ENCODE measurements around the gene A2ML1.
"Not testable (repeated sequence)": the region's sequence is repeated elsewhere in the genome, so short reads cannot be mapped to it uniquely, and the experiment has no call there.

Gene A2ML1

GRCh38 chr12:8817856-8818255 is 4.6 kb upstream of the A2ML1 start:
- peak; percentile 15 for DNase-seq (ENCODE audit: low read depth)

DNA sequence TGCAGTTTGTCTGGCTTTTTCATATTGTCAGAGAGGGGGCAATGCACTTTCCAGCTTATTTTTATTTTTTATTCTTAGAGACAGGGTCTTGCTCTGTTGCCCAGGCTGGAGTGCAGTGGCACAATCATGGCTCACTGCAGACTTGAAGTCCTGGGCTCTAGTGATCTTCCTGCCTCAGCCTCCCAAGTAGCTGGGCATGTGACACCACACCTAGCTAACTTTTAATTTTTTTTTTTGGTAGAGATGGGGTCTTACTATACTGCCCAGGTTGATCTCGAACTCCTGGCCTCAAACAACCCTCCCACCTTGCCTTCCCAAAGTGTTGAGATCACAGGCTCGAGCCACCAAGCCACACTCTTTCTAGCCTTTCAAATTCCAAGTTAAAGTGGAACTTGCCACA is 3.9 kb upstream of the A2ML1 start:
- DNase-seq (ENCODE audit: low read depth): no peak

GRCh38 chr12:8819666-8819980 is 2.8 kb upstream of the A2ML1 start:
- DNase-seq (ENCODE audit: low read depth): no peak

DNA sequence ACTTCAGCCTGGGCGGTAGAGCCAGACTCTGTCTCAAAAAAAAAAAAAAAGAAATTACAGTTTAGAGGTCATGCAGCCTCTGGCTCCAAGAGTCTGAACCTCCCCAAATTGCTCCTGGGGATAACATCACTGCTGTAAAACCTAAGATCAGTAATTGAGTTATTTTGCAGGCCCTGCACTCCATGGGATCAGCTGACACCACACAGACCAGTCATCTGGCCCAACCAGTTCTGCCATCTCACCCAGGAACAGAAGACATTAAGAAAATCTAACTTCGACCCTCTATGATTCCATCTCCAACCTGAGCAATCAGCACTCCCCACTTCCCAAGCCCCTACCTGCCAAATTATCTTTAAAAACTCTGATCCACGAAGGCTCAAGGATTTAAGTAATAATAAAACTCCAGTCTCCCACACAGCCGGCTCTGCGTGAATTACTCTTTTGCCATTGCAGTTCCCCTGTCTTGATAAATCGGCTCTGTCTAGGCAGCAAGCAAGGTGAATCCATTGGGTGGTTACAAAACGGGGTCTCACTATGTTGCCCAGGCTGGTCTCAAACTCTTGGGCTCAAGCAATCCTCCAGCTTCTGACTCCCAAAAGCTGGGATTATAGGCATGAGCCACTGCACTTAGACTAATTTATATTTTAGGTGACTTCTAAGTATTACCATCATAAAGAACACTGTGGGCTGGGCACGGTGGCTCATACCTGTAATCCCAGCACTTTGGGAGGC is 1.6 kb upstream of the A2ML1 start:
- DNase-seq (ENCODE audit: low read depth): not testable (repeated sequence)

GRCh38 chr12:8821591-8821990 is 830 bp upstream of the A2ML1 start:
- DNase-seq (ENCODE audit: low read depth): no peak

- DNase-seq (ENCODE audit: low read depth): peak; percentile 17
Measured at GRCh38 chr12:8823565-8824300, 1.3 kb downstream of the A2ML1 start.

- no peak for DNase-seq (ENCODE audit: low read depth)
Measured at GRCh38 chr12:8827551-8828256, 5.3 kb downstream of the A2ML1 start.

GRCh38 chr12:8828257-8829124 is 6.1 kb downstream of the A2ML1 start:
- DNase-seq (ENCODE audit: low read depth): peak; percentile 6

- no peak for DNase-seq (ENCODE audit: low read depth)
Measured at GRCh38 chr12:8829125-8829518, 6.7 kb downstream of the A2ML1 start.

GRCh38 chr12:8829621-8830020 is 7.2 kb downstream of the A2ML1 start:
- DNase-seq (ENCODE audit: low read depth): no peak

DNA sequence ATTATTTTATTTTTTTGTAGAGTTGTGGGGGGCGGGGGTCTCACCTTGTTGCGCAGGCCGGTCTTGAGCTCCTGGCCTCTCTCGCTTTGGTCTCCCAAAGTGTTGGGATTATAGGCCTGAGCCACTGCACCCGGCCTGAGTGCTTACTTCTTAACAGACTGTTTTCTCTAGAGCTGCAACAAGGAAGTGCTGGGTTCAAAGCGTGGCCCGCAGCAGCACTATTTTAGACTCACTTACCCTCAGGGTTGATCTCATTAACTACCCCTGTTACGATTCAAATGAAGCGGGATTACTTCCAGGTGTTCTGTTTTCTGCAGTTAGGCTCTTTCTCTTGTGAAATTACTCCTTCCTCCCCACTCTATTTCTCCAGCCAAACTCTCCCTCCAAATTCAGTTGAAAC is 8.7 kb downstream of the A2ML1 start:
- no peak for DNase-seq (ENCODE audit: low read depth)

DNA sequence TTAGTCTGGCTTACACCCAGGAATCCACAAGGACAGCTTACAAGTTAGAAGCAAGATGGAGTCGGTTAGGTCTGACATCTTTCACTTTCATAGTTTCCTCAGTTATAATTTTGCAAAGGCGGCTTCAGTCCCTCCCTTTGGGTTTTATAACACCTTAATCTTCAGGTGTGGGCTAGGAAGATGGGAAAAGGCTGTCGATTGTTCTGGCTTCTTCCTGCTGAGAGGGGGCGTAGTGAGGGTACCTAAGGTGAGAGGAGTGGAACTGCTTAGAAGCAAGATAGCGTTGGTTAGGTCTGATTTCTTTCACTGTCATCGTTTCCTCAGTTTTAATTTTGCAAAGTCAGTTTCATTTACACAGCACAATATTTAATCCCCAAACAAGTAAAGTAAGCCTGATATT is 10.1 kb downstream of the A2ML1 start:
- no peak for DNase-seq (ENCODE audit: low read depth)

GRCh38 chr12:8834230-8834629 is 11.8 kb downstream of the A2ML1 start:
- DNase-seq (ENCODE audit: low read depth): no peak

DNA sequence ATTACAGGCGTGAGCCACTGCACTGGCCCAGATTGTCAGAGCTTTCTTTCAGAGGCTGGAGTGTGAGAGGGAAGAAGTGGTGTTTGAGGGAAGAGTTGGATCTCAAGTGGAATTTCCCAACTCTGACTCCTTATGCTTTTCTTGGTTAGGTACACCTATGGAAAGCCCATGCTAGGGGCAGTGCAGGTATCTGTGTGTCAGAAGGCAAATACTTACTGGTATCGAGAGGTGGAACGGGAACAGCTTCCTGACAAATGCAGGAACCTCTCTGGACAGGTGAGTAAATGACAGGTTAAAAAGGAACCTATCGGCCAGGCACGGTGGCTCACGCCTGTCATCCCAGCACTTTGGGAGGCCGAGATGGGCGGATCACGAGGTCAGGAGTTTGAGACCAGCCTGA is 14.9 kb downstream of the A2ML1 start:
- no peak for DNase-seq (ENCODE audit: low read depth)

GRCh38 chr12:8840321-8840720 is 17.9 kb downstream of the A2ML1 start:
- DNase-seq (ENCODE audit: low read depth): no peak

GRCh38 chr12:8840938-8841633 is 18.7 kb downstream of the A2ML1 start:
- DNase-seq (ENCODE audit: low read depth): no peak

DNA sequence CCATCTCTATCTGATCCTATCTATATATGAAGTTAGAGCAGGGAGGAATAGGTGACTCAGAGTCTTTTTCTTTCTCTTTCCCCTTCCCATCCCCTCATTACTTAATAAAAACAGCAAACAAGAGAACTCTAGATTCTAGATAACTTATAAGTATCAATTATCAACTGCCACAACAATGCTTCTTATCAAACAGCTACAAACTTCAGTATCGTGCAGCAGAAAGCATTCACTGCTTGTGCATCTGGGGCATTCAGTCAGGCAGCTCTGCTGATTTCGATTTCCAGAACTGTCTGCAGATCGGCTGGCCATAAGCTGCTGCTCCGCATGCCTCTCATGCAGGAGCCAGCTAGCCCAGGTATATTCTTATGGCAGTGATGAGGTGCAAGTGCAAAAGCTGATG is 19.4 kb downstream of the A2ML1 start:
- DNase-seq (ENCODE audit: low read depth): no peak

- DNase-seq (ENCODE audit: low read depth): no peak
Measured at GRCh38 chr12:8844665-8845064, 22.2 kb downstream of the A2ML1 start.

DNA sequence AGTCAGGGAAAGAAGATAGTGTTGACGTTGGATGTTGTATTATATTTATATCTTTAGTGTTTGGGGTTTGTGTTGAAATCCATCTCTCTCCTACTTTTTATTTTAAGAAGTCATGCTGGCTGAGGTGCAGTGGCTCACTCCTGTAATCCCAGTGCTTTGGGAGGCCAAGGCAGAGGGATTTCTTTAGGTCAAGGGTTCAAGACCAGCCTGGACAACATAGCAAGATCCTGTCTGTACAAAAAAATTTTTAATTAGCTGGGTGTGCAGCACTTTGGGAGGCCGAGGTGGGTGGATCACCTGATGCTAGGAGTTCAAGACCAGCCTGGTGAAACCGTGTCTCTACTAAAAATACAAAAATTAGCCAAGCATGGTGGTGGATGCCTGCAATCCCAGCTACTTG is 23.9 kb downstream of the A2ML1 start:
- no peak for DNase-seq (ENCODE audit: low read depth)

- DNase-seq (ENCODE audit: low read depth): no peak
Measured at GRCh38 chr12:8847435-8847834, 25.0 kb downstream of the A2ML1 start.

DNA sequence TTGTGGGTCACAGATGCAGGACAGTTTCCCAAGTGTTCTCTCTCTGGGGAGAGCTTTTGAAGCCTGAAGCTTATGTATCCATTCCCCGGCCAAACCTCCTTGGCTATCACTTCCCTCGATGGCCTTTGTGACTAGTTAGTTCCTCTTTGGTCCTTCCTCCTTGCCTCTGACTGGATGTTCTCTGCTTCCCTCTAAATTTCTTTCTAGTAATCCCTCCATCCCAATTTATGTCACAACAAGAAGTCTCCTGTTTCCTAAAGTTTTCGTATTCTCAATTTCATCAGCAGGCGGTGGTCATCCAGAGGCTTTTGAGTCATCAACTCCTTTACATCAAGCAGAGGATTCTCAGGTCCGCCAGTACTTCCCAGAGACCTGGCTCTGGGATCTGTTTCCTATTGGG is 27.5 kb downstream of the A2ML1 start:
- DNase-seq (ENCODE audit: low read depth): no peak

GRCh38 chr12:8852119-8852518 is 29.7 kb downstream of the A2ML1 start:
- DNase-seq (ENCODE audit: low read depth): no peak

All from EH (cell line).